Type B pancreatic cell (in vitro differentiated cells): ENCODE data around the gene RHEBL1. TPM values are rescaled to one million over a fixed set of nuclear protein-coding genes. Genes with fewer than 3 reads are reported as not detected.
"Not testable (repeated sequence)": the region's sequence is repeated elsewhere in the genome, so short reads cannot be mapped to it uniquely, and the experiment has no call there.

Experiments
- DNase-seq: peaks from one replicate; pipeline ENCODE4 v3.0.0; 2021; ENCODE audit warnings: mixed read lengths; ENCODE audit not compliant: unreplicated experiment; ENCODE audit errors: extremely low spot score
- H3K27ac Mint-ChIP-seq: 2 replicates; pipeline ENCODE4 v1.8.0; 2021; ENCODE audit warnings: mild to moderate bottlenecking, mixed read lengths
- H3K27me3 Mint-ChIP-seq: 2 replicates; pipeline ENCODE4 v1.8.0; 2021; ENCODE audit warnings: mixed read lengths
- H3K36me3 Mint-ChIP-seq: 2 replicates; pipeline ENCODE4 v1.8.0; 2021; ENCODE audit warnings: mixed read lengths
- H3K4me1 Mint-ChIP-seq: one replicate; pipeline ENCODE4 v1.8.0; 2021; ENCODE audit warnings: mixed read lengths; ENCODE audit not compliant: unreplicated experiment
- H3K4me3 Mint-ChIP-seq: 2 replicates; pipeline ENCODE4 v1.8.0; 2021; ENCODE audit warnings: mild to moderate bottlenecking, mixed read lengths
- H3K9me3 Mint-ChIP-seq: 2 replicates; pipeline ENCODE4 v1.8.0; 2021; ENCODE audit warnings: mixed read lengths
- CTCF ChIP-seq: fragments of 200-600 bp; sonication (generic); conservative IDR thresholded peaks from 2 replicates; pipeline ENCODE4 v1.5.0; 2021; ENCODE audit warnings: antibody characterized with exemption, mild to moderate bottlenecking
- total RNA-seq: library from RNA; stranded (reverse); gene quantifications from 2 replicates; pipeline ENCODE4 v1.2.1, GENCODE V29; 2021; ENCODE audit warnings: low replicate concordance

The RHEBL1 gene
- total RNA-seq, 1 donor from 2014 or later, result 1.8 TPM

DNA sequence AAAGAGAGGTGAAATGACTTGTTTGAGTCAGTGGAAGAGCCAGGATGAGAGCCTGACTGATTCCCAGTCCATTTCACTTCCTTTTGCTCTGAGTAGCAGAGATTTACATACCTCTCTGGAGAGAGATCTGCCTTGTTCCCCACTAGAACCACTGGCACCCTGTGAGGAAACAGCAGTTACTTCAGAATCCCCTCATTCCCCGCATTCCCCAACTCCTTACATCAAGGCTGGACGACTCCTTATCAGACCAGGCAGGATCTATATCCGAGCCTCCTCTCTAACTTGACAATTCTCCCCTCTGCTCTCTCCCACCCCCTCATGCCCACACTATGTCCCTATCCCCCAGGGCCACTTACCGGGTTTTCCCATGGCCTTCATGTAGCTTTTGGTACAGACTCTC is 3.7 kb downstream of the RHEBL1 start:
- Mint-ChIP-seq H3K4me1 (peaks cover 25% of the 10 kb centered on the region), H3K27ac (no peak overlapping the region), H3K9me3 (no peaks in the 10 kb centered on the region), H3K4me3 (no peak overlapping the region), H3K36me3 (no peaks in the 10 kb centered on the region), H3K27me3 (peaks cover 4% of the 10 kb centered on the region)
- no peak for TF ChIP-seq CTCF
- no peak for DNase-seq

DNA sequence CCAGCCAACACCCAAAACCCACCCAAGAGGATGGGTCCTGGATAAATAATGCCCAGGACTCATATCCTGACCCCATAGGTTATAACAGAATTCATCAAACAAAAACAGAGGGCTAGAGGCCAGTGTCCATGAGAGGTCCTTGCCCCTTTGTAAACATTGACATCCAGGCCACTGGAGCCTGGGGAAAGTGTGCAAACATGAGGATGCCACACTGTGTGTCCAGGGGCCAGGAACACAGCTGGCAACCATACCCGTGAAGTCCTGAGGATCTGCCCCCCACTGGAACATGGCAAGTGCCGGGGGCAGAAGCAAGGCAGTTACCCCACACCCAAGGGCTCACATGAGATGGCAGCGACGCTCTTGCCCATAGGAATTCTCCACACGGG is 5.0 kb downstream of the RHEBL1 start:
- Mint-ChIP-seq H3K27me3 (peaks cover 4% of the 10 kb centered on the region), H3K27ac (no peak overlapping the region), H3K4me1 (peaks cover 22% of the 10 kb centered on the region), H3K4me3 (no peak overlapping the region), H3K36me3 (no peaks in the 10 kb centered on the region), H3K9me3 (no peaks in the 10 kb centered on the region)
- no peak for TF ChIP-seq CTCF
- DNase-seq, result no peak

GRCh38 chr12:49061916-49062315 is 7.9 kb downstream of the RHEBL1 start:
- not testable (repeated sequence) for H3K9me3 Mint-ChIP-seq, H3K36me3 Mint-ChIP-seq, H3K27me3 Mint-ChIP-seq, H3K27ac Mint-ChIP-seq, DNase-seq
- Mint-ChIP-seq H3K4me3 (peak overlapping the region; percentile 96), H3K4me1 (peaks cover 25% of the 10 kb centered on the region)

DNA sequence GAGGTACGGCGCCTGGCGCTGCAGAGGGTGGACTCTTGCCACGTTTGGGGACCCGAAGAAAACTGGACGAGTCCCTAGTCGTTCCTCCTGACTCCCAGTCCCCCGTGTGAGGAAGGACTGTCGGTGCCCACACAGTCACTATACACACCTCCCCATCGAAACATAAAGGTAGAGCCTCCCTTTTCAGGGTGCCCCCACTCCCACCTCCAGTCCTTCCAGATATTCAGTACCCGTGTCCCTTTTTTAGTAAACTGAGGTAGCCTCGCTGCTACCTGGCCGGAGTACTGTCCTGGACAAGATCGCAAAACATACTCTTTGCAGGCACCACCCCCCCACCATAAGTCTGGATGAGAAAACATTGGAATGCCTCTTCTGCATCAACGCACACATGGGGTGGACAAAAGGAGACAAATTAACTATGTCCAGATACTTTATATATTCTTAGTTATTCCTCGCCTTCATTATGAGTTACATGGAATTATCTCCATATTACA is 8.6 kb downstream of the RHEBL1 start:
- no peaks in the 10 kb centered on the region for H3K27me3 Mint-ChIP-seq
- H3K36me3 Mint-ChIP-seq, result peaks cover 5% of the 10 kb centered on the region
- no peak for TF ChIP-seq CTCF
- peak overlapping the region; percentile 96 for H3K4me3 Mint-ChIP-seq
- H3K27ac Mint-ChIP-seq, result peak overlapping the region; percentile 96
- H3K9me3 Mint-ChIP-seq, result no peaks in the 10 kb centered on the region
- DNase-seq, result no peak
- peaks cover 32% of the 10 kb centered on the region for H3K4me1 Mint-ChIP-seq

DNA sequence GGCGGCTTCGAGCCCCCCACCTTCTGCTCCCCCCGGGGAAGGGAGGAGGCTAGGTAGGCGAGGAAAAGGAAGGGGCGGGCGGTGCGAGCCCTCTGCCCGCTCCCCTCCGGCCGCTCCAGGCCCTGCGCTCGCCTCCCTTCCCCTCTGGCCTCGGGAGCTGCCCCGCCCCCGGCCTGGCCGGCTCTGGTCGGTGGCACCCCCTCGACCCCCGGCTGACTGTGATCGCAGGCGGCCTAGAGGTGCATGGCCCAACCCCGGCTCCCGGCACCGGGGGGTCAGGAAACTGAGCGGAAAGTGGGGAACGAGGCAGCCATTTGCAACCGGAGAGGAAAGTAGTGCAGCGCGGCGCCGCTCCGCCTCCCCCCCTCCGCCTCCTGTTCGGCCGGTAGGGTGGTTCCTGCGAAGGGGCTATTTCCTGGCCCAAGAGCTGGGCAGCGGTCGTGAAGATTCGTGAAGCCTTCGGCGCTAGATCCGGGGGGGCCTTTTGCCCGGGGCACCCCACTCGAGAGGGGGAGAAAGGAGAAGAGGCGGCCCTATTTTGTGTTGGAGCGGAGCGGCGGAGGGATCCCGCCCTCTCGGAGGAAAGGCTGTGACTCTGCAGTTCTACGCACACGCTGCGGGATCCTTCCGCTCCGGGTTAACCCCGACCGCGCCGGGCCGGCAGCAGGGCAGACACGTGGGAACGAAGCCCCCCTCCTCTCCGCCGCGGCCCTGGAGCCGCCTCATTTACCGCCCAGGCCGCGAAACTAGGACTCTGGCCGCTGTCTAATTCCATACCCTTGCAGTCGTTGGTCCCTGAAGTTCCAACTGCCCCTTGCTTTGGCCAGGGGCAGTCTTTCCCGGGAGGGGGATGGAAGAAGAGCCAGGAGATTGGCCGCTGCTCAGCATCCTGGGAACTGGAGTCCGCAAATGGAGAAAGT is 9.3 kb downstream of the RHEBL1 start, which contains the start of gene KMT2D:
Gene KMT2D, minus strand, starts transcription at position 558 of the 920 bp plus-strand sequence. CDS start 5,470 bp downstream, outside the sequence.
- no peaks in the 10 kb centered on the region for H3K9me3 Mint-ChIP-seq
- peaks cover 39% of the 10 kb centered on the region for H3K4me1 Mint-ChIP-seq
- peak within 1 kb of the TSS; percentile 96 for H3K27ac Mint-ChIP-seq
- DNase-seq, result peak; percentile 94
- TF ChIP-seq CTCF, result peak; percentile 74
- H3K4me3 Mint-ChIP-seq, result peak within 1 kb of the TSS; percentile 96
- no peaks in the 10 kb centered on the region for H3K27me3 Mint-ChIP-seq
- peaks cover 8% of the 10 kb centered on the region for H3K36me3 Mint-ChIP-seq
